ENCODE measurements around the gene OR5K3.

OR5K3 gene

GRCh38 chr3:98359993-98360675 is 30.3 kb upstream of the OR5K3 start:
- DNase-seq (ENCODE audit: insufficient read length, low spot score) (no peak), FAIRE-seq (no peak)
- no peak for TF ChIP-seq CTCF (IDR thresholded peaks at IDR 0.05; ENCODE audit: insufficient read depth, missing control alignments)

GRCh38 chr3:98360681-98361080 is 29.8 kb upstream of the OR5K3 start:
- DNase-seq (ENCODE audit: insufficient read length, low spot score): no peak
- FAIRE-seq: no peak

GRCh38 chr3:98361289-98361688 is 29.2 kb upstream of the OR5K3 start:
- no peak for FAIRE-seq
- DNase-seq (ENCODE audit: insufficient read length, low spot score): no peak
- TF ChIP-seq CTCF (IDR thresholded peaks at IDR 0.05; ENCODE audit: insufficient read depth, missing control alignments): no peak

More at GRCh38 chr3:98360681-98361080, 29.8 kb upstream of the OR5K3 start:
- TF ChIP-seq CTCF (IDR thresholded peaks at IDR 0.05; ENCODE audit: insufficient read depth, missing control alignments): no peak

GRCh38 chr3:98367464-98368246 is 22.8 kb upstream of the OR5K3 start:
- no peak for DNase-seq (ENCODE audit: insufficient read length, low spot score)
- FAIRE-seq: no peak
- no peak for TF ChIP-seq CTCF (IDR thresholded peaks at IDR 0.05; ENCODE audit: insufficient read depth, missing control alignments)

- no peak for FAIRE-seq
These were observed 19.3 kb upstream of the OR5K3 start for GRCh38 chr3:98371186-98371585.

GRCh38 chr3:98371853-98372252 is 18.6 kb upstream of the OR5K3 start:
- no peak for FAIRE-seq
- no peak for TF ChIP-seq CTCF (IDR thresholded peaks at IDR 0.05; ENCODE audit: insufficient read depth, missing control alignments)
- no peak for DNase-seq (ENCODE audit: insufficient read length, low spot score)

More at GRCh38 chr3:98371186-98371585, 19.3 kb upstream of the OR5K3 start:
- no peak for TF ChIP-seq CTCF (IDR thresholded peaks at IDR 0.05; ENCODE audit: insufficient read depth, missing control alignments)
- no peak for DNase-seq (ENCODE audit: insufficient read length, low spot score)

GRCh38 chr3:98372445-98372844 is 18.0 kb upstream of the OR5K3 start:
- FAIRE-seq: no peak
- TF ChIP-seq CTCF (IDR thresholded peaks at IDR 0.05; ENCODE audit: insufficient read depth, missing control alignments): no peak
- no peak for DNase-seq (ENCODE audit: insufficient read length, low spot score)

Measured in D721Med (cell line).